ENCODE measurements around the gene CD37.

DNA sequence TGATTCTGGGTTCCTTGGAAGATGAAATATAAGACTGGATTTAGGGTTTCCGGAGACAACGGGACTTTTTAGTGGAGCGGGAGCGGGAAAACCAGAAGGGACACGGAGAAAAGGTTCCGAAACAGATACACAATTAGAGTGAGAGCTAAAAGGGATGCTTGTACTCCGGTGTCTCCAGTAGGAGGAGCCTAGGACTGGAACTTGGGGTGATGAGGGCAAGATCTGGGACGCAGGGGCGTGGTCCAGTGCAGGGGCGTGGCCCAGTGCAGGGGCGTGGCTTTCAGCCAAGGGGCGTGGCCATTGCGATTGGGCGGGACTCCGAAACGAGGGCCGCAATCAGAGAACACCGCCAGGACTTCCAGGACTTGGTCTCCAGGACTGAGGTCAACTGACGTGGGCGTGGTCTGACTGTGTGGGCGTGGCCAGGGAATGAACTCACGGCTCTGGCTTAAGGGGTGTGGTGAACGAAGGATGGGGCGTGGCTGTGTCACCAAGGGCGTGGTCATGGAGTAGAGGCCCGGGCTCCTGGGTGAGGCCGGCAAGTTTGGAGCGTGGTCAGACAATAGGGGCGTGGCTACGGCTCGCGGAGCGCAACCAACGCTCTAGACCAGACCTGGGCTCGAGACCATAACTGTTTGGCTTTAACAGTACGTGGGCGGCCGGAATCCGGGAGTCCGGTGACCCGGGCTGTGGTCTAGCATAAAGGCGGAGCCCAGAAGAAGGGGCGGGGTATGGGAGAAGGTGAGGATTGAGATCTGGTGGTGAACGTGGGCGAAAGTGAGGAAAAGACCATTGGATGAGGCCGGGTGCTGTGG is 28.3 kb downstream of the CD37 start, which contains the start of gene DKKL1:
- TF ChIP-seq, protein P1, sequence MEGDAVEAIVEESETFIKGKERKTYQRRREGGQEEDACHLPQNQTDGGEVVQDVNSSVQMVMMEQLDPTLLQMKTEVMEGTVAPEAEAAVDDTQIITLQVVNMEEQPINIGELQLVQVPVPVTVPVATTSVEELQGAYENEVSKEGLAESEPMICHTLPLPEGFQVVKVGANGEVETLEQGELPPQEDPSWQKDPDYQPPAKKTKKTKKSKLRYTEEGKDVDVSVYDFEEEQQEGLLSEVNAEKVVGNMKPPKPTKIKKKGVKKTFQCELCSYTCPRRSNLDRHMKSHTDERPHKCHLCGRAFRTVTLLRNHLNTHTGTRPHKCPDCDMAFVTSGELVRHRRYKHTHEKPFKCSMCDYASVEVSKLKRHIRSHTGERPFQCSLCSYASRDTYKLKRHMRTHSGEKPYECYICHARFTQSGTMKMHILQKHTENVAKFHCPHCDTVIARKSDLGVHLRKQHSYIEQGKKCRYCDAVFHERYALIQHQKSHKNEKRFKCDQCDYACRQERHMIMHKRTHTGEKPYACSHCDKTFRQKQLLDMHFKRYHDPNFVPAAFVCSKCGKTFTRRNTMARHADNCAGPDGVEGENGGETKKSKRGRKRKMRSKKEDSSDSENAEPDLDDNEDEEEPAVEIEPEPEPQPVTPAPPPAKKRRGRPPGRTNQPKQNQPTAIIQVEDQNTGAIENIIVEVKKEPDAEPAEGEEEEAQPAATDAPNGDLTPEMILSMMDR (conservative IDR thresholded peaks at IDR 0.05; ENCODE audit: low read depth, low read length): peak; percentile 31
- no peak for TF ChIP-seq RFX5 (IDR thresholded peaks at IDR 0.05; ENCODE audit: low read depth, low read length)
